Testis (tissue), 2 donors: ENCODE measurements around the gene SSBP2.

Experiments
- CTCF ChIP-seq, 3 experiments: fragments of 450-650 bp in 2 of 3; fragments of 200-600 bp in 1 of 3; sonication (generic) in 1 of 3; IDR thresholded peaks; one replicate each; pipeline ENCODE4 v1.5.1; 2016 to 2019; ENCODE audit warnings: antibody characterized with exemption in 3 of 3, mild to moderate bottlenecking in 2 of 3, moderate library complexity in 1 of 3
- POLR2A ChIP-seq: fragments of 450-650 bp; IDR thresholded peaks from one replicate; pipeline ENCODE4 v1.6.1; 2017; ENCODE audit warnings: antibody characterized with exemption, mild to moderate bottlenecking, moderate library complexity

GRCh38 chr5:81698813-81699212 is 52.1 kb downstream of the SSBP2 start:
- TF ChIP-seq CTCF (IDR thresholded peaks at IDR 0.05) = no peak
- no peak for TF ChIP-seq POLR2A
